H1 (cell line): ENCODE results near the gene LBHD1. TPM values are rescaled to one million over a fixed set of nuclear protein-coding genes. Genes with fewer than 3 reads are reported as not detected.

Source experiments
- CTCF ChIA-PET: fragments of 300-600 bp; sonication (Branson Sonifier 250); formaldehyde crosslinking; loops from one replicate; lab custom pipeline; 2021; ENCODE audit not compliant: partially characterized antibody; lab: Charles Lee
- POLR2A ChIA-PET: fragments of 300-600 bp; sonication (Branson Sonifier 250); formaldehyde crosslinking; loops from one replicate; lab custom pipeline; 2021; ENCODE audit warnings: inconsistent platforms; ENCODE audit not compliant: partially characterized antibody; lab: Charles Lee
- DNase-seq, 2 experiments: peaks; one replicate each; pipeline versions ENCODE4 v3.0.0 to v3.0.0-alpha.2; 2010 to 2022; ENCODE audit warnings: low spot score in 2 of 2, low read depth in 1 of 2, mixed read lengths in 1 of 2
- FAIRE-seq: peaks from 2 replicates; lab custom pipeline; 2011; peaks lifted over from hg19 to GRCh38; lab: Jason Lieb, UNC
- H2AFZ ChIP-seq: 2 replicates; pipeline ENCODE4 v1.8.1; 2012; ENCODE audit warnings: low read length, inconsistent platforms
- H2AK5ac ChIP-seq: 2 replicates; pipeline ENCODE4 v1.6.1; 2013; ENCODE audit warnings: low read depth, low read length
- H2BK120ac ChIP-seq: replicated peaks from 2 replicates; pipeline ENCODE3; 2013; ENCODE audit warnings: low read depth, low read length, inconsistent platforms
- H2BK12ac ChIP-seq: 2 replicates; pipeline ENCODE4 v1.6.1; 2013; ENCODE audit warnings: low read depth, low read length
- H2BK15ac ChIP-seq: 2 replicates; pipeline ENCODE4 v1.6.1; 2013; ENCODE audit warnings: low read length
- H2BK20ac ChIP-seq: 2 replicates; pipeline ENCODE4 v1.6.1; 2013; ENCODE audit warnings: low read length
- H2BK5ac ChIP-seq: 2 replicates; pipeline ENCODE4 v1.6.1; 2013; ENCODE audit warnings: low read depth, low read length
- H3K14ac ChIP-seq: 2 replicates; pipeline ENCODE4 v1.6.1; 2013; ENCODE audit warnings: inconsistent platforms; ENCODE audit not compliant: insufficient read length
- H3K18ac ChIP-seq: 2 replicates; pipeline ENCODE4 v1.6.1; 2013; ENCODE audit warnings: low read length; ENCODE audit errors: extremely low read depth
- H3K23ac ChIP-seq: 2 replicates; pipeline ENCODE4 v1.6.1; 2013; ENCODE audit warnings: inconsistent platforms; ENCODE audit not compliant: insufficient read length
- H3K23me2 ChIP-seq: 2 replicates; pipeline ENCODE4 v1.6.1; 2013; ENCODE audit warnings: low read depth, low read length
- H3K27ac ChIP-seq: 2 replicates; pipeline ENCODE4 v1.6.1; 2011; ENCODE audit warnings: low read depth, low read length, inconsistent platforms
- H3K27me3 ChIP-seq, 4 experiments: replicated peaks in 1 of 4; 1 replicate in 1 of 4; 2 replicates in 3 of 4; pipeline versions ENCODE4 v1.6.1 to v1.8.1; 2011 to 2013; ENCODE audit warnings: low read length in 3 of 4, mild to moderate bottlenecking in 3 of 4, inconsistent platforms in 2 of 4, mixed read lengths in 2 of 4, moderate library complexity in 1 of 4; ENCODE audit not compliant: control insufficient read depth in 3 of 4, insufficient read depth in 3 of 4; ENCODE audit errors: extremely low read depth in 1 of 4
- H3K36me3 ChIP-seq, 4 experiments: 2 replicates each; pipeline versions ENCODE4 v1.6.1 to v1.8.1; 2011 to 2013; ENCODE audit warnings: mild to moderate bottlenecking in 4 of 4, low read length in 3 of 4, moderate library complexity in 2 of 4, control low read depth in 1 of 4, inconsistent platforms in 1 of 4; ENCODE audit not compliant: insufficient read depth in 4 of 4, control insufficient read depth in 2 of 4
- H3K4ac ChIP-seq: replicated peaks from 2 replicates; pipeline ENCODE3; 2013; ENCODE audit warnings: low read length, low read depth, mixed read lengths, inconsistent platforms; ENCODE audit not compliant: insufficient read length
- H3K4me1 ChIP-seq, 4 experiments: replicated peaks in 1 of 4; 1 replicate in 1 of 4; 2 replicates in 3 of 4; pipeline versions ENCODE4 v1.6.1 to v1.8.1; 2011 to 2013; ENCODE audit warnings: low read length in 3 of 4, inconsistent platforms in 2 of 4, mixed read lengths in 1 of 4; ENCODE audit not compliant: insufficient read depth in 4 of 4, control insufficient read depth in 3 of 4
- H3K4me2 ChIP-seq, 2 experiments: 2 replicates each; pipeline versions ENCODE4 v1.6.1 to v1.8.1; 2011 to 2013; ENCODE audit warnings: low read depth in 2 of 2, low read length in 2 of 2, control low read depth in 1 of 2, inconsistent platforms in 1 of 2, mild to moderate bottlenecking in 1 of 2; ENCODE audit not compliant: insufficient read depth in 1 of 2
- H3K4me3 ChIP-seq, 4 experiments: fragments of 200-600, 300-600 bp in 1 of 4; sonication (generic), shearing (Covaris generic), sonication (Bioruptor Twin) in 1 of 4; 2 replicates each; pipeline versions ENCODE4 v1.5.1 to v1.8.1; 2011 to 2016; ENCODE audit warnings: low read length in 4 of 4, low read depth in 3 of 4, control low read depth in 2 of 4, inconsistent platforms in 2 of 4, mild to moderate bottlenecking in 2 of 4, mixed read lengths in 1 of 4, moderate library complexity in 1 of 4; ENCODE audit not compliant: insufficient read depth in 2 of 4; ENCODE audit errors: extremely low read depth in 1 of 4
- H3K56ac ChIP-seq: replicated peaks from 2 replicates; pipeline ENCODE3; 2013; ENCODE audit warnings: low read depth, mild to moderate bottlenecking, mixed read lengths, low read length, inconsistent platforms; ENCODE audit not compliant: insufficient read length
- H3K79me1 ChIP-seq: 2 replicates; pipeline ENCODE4 v1.6.1; 2013; ENCODE audit warnings: low read depth, low read length, control low read depth
- H3K79me2 ChIP-seq, 2 experiments: 2 replicates each; pipeline versions ENCODE4 v1.6.1 to v1.8.1; 2012 to 2013; ENCODE audit warnings: low read length in 2 of 2, mild to moderate bottlenecking in 2 of 2, inconsistent platforms in 1 of 2; ENCODE audit not compliant: insufficient read depth in 2 of 2, control insufficient read depth in 1 of 2
- H3K9ac ChIP-seq, 4 experiments: replicated peaks in 1 of 4; 1 replicate in 1 of 4; 2 replicates in 3 of 4; pipeline versions ENCODE4 v1.6.1 to v1.8.1; 2011 to 2013; ENCODE audit warnings: low read depth in 3 of 4, low read length in 3 of 4, control low read depth in 2 of 4, mild to moderate bottlenecking in 2 of 4, moderate library complexity in 2 of 4, inconsistent platforms in 1 of 4; ENCODE audit errors: extremely low read depth in 1 of 4
- H3K9me3 ChIP-seq, 2 experiments: 2 replicates each; pipeline versions ENCODE4 v1.6.1 to v1.8.1; 2012 to 2013; ENCODE audit warnings: mild to moderate bottlenecking in 2 of 2, moderate library complexity in 2 of 2, control low read depth in 1 of 2, inconsistent platforms in 1 of 2, low read depth in 1 of 2, low read length in 1 of 2, mixed read lengths in 1 of 2; ENCODE audit not compliant: insufficient read depth in 2 of 2
- H4K20me1 ChIP-seq, 2 experiments: replicated peaks in 1 of 2; 2 replicates each; pipeline versions ENCODE3 to v1.8.1; 2011 to 2013; ENCODE audit warnings: inconsistent platforms in 2 of 2, low read length in 2 of 2, mild to moderate bottlenecking in 1 of 2; ENCODE audit not compliant: insufficient read depth in 2 of 2, control insufficient read depth in 1 of 2
- H4K5ac ChIP-seq: 2 replicates; pipeline ENCODE4 v1.6.1; 2013; ENCODE audit warnings: low read length, low read depth, mixed read lengths, inconsistent platforms; ENCODE audit not compliant: insufficient read length
- H4K8ac ChIP-seq: 2 replicates; pipeline ENCODE4 v1.8.0; 2013; ENCODE audit warnings: mild to moderate bottlenecking, moderate library complexity, low read length, inconsistent platforms; ENCODE audit not compliant: insufficient read depth; ENCODE audit errors: extremely low read depth
- H4K91ac ChIP-seq: replicated peaks from 2 replicates; pipeline ENCODE3; 2013; ENCODE audit warnings: low read length, mixed read lengths, inconsistent platforms; ENCODE audit not compliant: insufficient read length
- JUN ChIP-seq: IDR thresholded peaks from 2 replicates; pipeline ENCODE4 v1.6.1; 2011; ENCODE audit warnings: low read depth, mild to moderate bottlenecking, improper control_type of control experiment, low read length
- WGBS, 2 experiments: shearing (Covaris generic) in 1 of 2; methylation state at CpG; one replicate each; pipeline versions ENCODE4 v1.1.6 to v1.1.7; 2013 to 2015; ENCODE audit warnings: low lambda C conversion rate in 2 of 2, mixed read lengths in 2 of 2, inconsistent platforms in 1 of 2, low coverage in 1 of 2, missing lambda C conversion rate in 1 of 2; ENCODE audit not compliant: insufficient replicate concordance in 2 of 2, insufficient coverage in 1 of 2, insufficient read length in 1 of 2; ENCODE audit errors: extremely low coverage in 1 of 2, missing lambda C conversion rate in 1 of 2; 5-methylcytosine and 5-hydroxymethylcytosine counted together
- polyA plus RNA-seq, 7 experiments: library from polyadenylated mRNA; depleted of rRNA in 3 of 7; stranded (reverse) in 5 of 7; unstranded in 2 of 7; fragments of >200 nt in 5 of 7; fragments of 200-250 nt in 2 of 7; gene quantifications; 1 replicate in 5 of 7; 2 replicates in 1 of 7; 4 replicates in 1 of 7; pipeline versions ENCODE4 v1.2.1 to v1.2.3, GENCODE V29; 2011 to 2013; ENCODE audit warnings: missing spikeins in 2 of 7, mixed read lengths in 2 of 7
- total RNA-seq: library from RNA; stranded (reverse); fragmentation: NEBNext Ultra II Directional; extraction: Animal tissue kit (Norgen Biotek cat#: 25700); gene quantifications from 2 replicates; pipeline ENCODE4 v1.2.1, GENCODE V29; 2021

Gene LBHD1
- total and polyA plus RNA-seq, 2 of the 8 experiments (the other 6 are each of a cell fraction or from before 2014, with no cell fraction given), result 2.3 to 5.2 TPM

DNA sequence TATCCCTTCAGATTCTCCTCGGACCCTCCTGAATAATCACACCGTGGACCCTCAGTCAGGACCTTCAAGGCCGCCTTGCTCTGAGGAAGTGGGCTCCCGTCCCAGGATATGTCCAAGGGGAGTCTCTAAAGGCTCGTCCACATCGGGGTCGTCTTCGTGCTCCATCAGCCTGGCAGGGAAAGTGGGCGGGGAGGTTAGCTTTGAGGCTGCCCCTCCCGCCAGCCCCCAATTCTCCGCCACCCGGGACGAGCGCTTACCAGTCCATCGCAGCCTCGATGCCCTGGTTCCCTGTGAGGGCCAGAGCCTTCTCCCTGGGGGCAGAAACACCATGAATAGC, 6.3 kb upstream of the LBHD1 start:
- no peak overlapping the region for H2AFZ ChIP-seq
- no peak overlapping the region for H2BK20ac ChIP-seq
- peaks cover 3% of the 10 kb centered on the region; the same call in 1 of the 2 replicates for H3K23me2 ChIP-seq
- no peak overlapping the region for H3K4ac ChIP-seq
- no peak overlapping the region for H4K5ac ChIP-seq
- peak overlapping the region; percentile 75; the same call in 1 of the 2 replicates for H3K18ac ChIP-seq
- peak overlapping the region; percentile 55 to 90 (median 88) for H3K9ac ChIP-seq
- POLR2A ChIA-PET, result interaction anchor here (0.6 to 61.4 kb wide), 5 partner anchors 13 to 123 kb away, joined by 3 to 2041 read pairs (median 4); partner anchors contain the start of genes BSCL2, C11orf98, CSKMT and GANAB
- no peak overlapping the region for H2BK120ac ChIP-seq
- H3K27me3 ChIP-seq, result no peaks in the 10 kb centered on the region
- peak overlapping the region; percentile 78 to 98 (median 88) for H3K4me3 ChIP-seq
- H3K4me2 ChIP-seq, result peak overlapping the region; percentile 74 to 86
- H2AK5ac ChIP-seq, result no peak overlapping the region
- no peak overlapping the region for H3K14ac ChIP-seq
- 12% methylated on average over 9 of the region's 16 CpGs; no CpG with 5 or more reads in 1 of the 2 experiments for WGBS, 2 experiments
- no peak overlapping the region for H2BK15ac ChIP-seq
- peaks cover 5 to 22% (median 9%) of the 10 kb centered on the region in 4 experiments; a peak in 5 of 8 replicates for H3K36me3 ChIP-seq
- peaks cover 0 to 1% of the 10 kb centered on the region in 2 experiments for H4K20me1 ChIP-seq
- H3K79me1 ChIP-seq, result peaks cover 2% of the 10 kb centered on the region
- no peak overlapping the region for H2BK12ac ChIP-seq
- no peak overlapping the region for H4K91ac ChIP-seq
- peak overlapping the region; percentile 74; the same call in 1 of the 2 replicates for H4K8ac ChIP-seq
- H3K4me1 ChIP-seq, result peaks cover 2 to 8% (median 4%) of the 10 kb centered on the region in 4 experiments; a peak in 4 of 7 replicates
- peaks cover 0 to 19% of the 10 kb centered on the region in 2 experiments; a peak in 2 of 4 replicates for H3K79me2 ChIP-seq
- H2BK5ac ChIP-seq, result peak overlapping the region; percentile 91
- peak overlapping the region; percentile 68 for H3K27ac ChIP-seq
- H3K56ac ChIP-seq, result peak overlapping the region; percentile 40
- FAIRE-seq (no peak), DNase-seq (no peak)
- H3K23ac ChIP-seq, result no peak overlapping the region
- H3K9me3 ChIP-seq, result no peaks in the 10 kb centered on the region
- CTCF ChIA-PET, result interaction anchor here (8.2 kb wide), 1 partner anchor 16 kb away, joined by 114 read pairs; the partner anchor contains the start of gene LRRN4CL
- no peak for TF ChIP-seq JUN
